HEK293 (cell line): Measurements from ENCODE around the gene PPP6R3.

Source experiments
- CTCF ChIA-PET: fragments of 350-600 bp; formaldehyde crosslinking; extraction: SDS; loops from one replicate; lab custom pipeline; 2021; ENCODE audit warnings: antibody characterized with exemption; lab: Yijun Ruan, JAX
- POLR2A ChIA-PET: fragments of 300-600 bp; formaldehyde crosslinking; extraction: SDS; loops from one replicate; lab custom pipeline; 2020; ENCODE audit warnings: antibody characterized with exemption, inconsistent platforms; lab: Yijun Ruan, JAX
- H3K27ac ChIP-seq: fragments of 200-500 bp; sonication (Bioruptor generic); 2 replicates; pipeline ENCODE4 v1.5.1; 2014; ENCODE audit warnings: low read depth, low read length, control low read depth, inconsistent platforms; ENCODE audit errors: extremely low read depth
- H3K36me3 ChIP-seq, 2 experiments: fragments of 200-500 bp in 1 of 2; sonication (Bioruptor generic) in 1 of 2; 1 replicate in 1 of 2; 2 replicates in 1 of 2; pipeline ENCODE4 v1.5.1; 2014 to 2017; ENCODE audit warnings: inconsistent platforms in 2 of 2, low read length in 2 of 2; ENCODE audit not compliant: control insufficient read depth in 2 of 2, insufficient read depth in 1 of 2
- H3K4me1 ChIP-seq: fragments of 200-500 bp; sonication (Bioruptor generic); 2 replicates; pipeline ENCODE4 v1.5.1; 2014; ENCODE audit warnings: mild to moderate bottlenecking, low read length, inconsistent platforms; ENCODE audit not compliant: control insufficient read depth, insufficient read depth
- H3K4me3 ChIP-seq: 2 replicates; pipeline ENCODE4 v1.5.1; 2011; ENCODE audit warnings: low read depth, mild to moderate bottlenecking, control low read depth, low read length, moderate library complexity
- H3K9me3 ChIP-seq: fragments of 200-500 bp; sonication (Bioruptor generic); 2 replicates; pipeline ENCODE4 v1.5.1; 2014; ENCODE audit warnings: low read depth, low read length, inconsistent platforms; ENCODE audit not compliant: control insufficient read depth, insufficient read depth
- AEBP2 ChIP-seq: fragments of 450-650 bp; formaldehyde crosslinking; IDR thresholded peaks from 2 replicates; pipeline ENCODE4 v1.5.1; 2016; ENCODE audit warnings: missing biosample characterization, missing genetic modification characterization, borderline replicate concordance
- ATF2 ChIP-seq: fragments of 450-650 bp; formaldehyde crosslinking; IDR thresholded peaks from 2 replicates; pipeline ENCODE4 v1.5.1; 2016; ENCODE audit warnings: missing biosample characterization, missing genetic modification characterization, low read depth
- KLF16 ChIP-seq: fragments of 450-650 bp; formaldehyde crosslinking; IDR thresholded peaks from 2 replicates; pipeline ENCODE4 v1.5.1; 2017; ENCODE audit warnings: missing biosample characterization, missing genetic modification characterization
- MEIS1 ChIP-seq: sonication (generic); formaldehyde crosslinking; IDR thresholded peaks from 2 replicates; pipeline ENCODE4 v1.8.1; 2022; ENCODE audit warnings: missing genetic modification reagents, mild to moderate bottlenecking, borderline replicate concordance
- PATZ1 ChIP-seq: fragments of 450-650 bp; formaldehyde crosslinking; IDR thresholded peaks from 2 replicates; pipeline ENCODE4 v1.5.1; 2016; ENCODE audit warnings: missing biosample characterization, missing genetic modification characterization
- PRDM1 ChIP-seq: fragments of 450-650 bp; formaldehyde crosslinking; IDR thresholded peaks from 2 replicates; pipeline ENCODE4; 2016; ENCODE audit warnings: missing biosample characterization, missing genetic modification characterization
- ZFHX2 ChIP-seq: fragments of 450-650 bp; formaldehyde crosslinking; conservative IDR thresholded peaks from 2 replicates; pipeline ENCODE4 v1.5.1; 2016; ENCODE audit warnings: missing biosample characterization, missing genetic modification characterization
- ZNF23 ChIP-seq: fragments of 450-650 bp; formaldehyde crosslinking; IDR thresholded peaks from 2 replicates; pipeline ENCODE4 v1.5.1; 2016; ENCODE audit warnings: missing biosample characterization, missing genetic modification characterization, borderline replicate concordance
- ZNF26 ChIP-seq: fragments of 450-650 bp; formaldehyde crosslinking; IDR thresholded peaks from 2 replicates; pipeline ENCODE4 v1.5.1; 2016; ENCODE audit warnings: missing biosample characterization, missing genetic modification characterization
- ZNF394 ChIP-seq: fragments of 450-650 bp; formaldehyde crosslinking; IDR thresholded peaks from 2 replicates; pipeline ENCODE4 v1.5.1; 2016; ENCODE audit warnings: missing biosample characterization, missing genetic modification characterization, mild to moderate bottlenecking, moderate library complexity, borderline replicate concordance
- ZNF510 ChIP-seq: fragments of 450-650 bp; formaldehyde crosslinking; IDR thresholded peaks from 2 replicates; pipeline ENCODE4 v1.5.1; 2018; ENCODE audit warnings: mild to moderate bottlenecking, missing genetic modification characterization, missing biosample characterization; ENCODE audit not compliant: insufficient replicate concordance
- ZNF580 ChIP-seq: fragments of 450-650 bp; formaldehyde crosslinking; IDR thresholded peaks from 2 replicates; pipeline ENCODE4 v1.5.1; 2016; ENCODE audit warnings: missing biosample characterization, missing genetic modification characterization
- ZNF658 ChIP-seq: fragments of 450-650 bp; formaldehyde crosslinking; IDR thresholded peaks from 2 replicates; pipeline ENCODE4; 2016; ENCODE audit warnings: missing biosample characterization, missing genetic modification characterization
- ZSCAN30 ChIP-seq: fragments of 450-650 bp; IDR thresholded peaks from 2 replicates; pipeline ENCODE4 v1.5.1; 2018; ENCODE audit warnings: missing biosample characterization, mild to moderate bottlenecking, missing genetic modification characterization, moderate library complexity
- ZXDB ChIP-seq: fragments of 450-650 bp; formaldehyde crosslinking; IDR thresholded peaks from 2 replicates; pipeline ENCODE4 v1.5.1; 2016; ENCODE audit warnings: missing biosample characterization, missing genetic modification characterization

The PPP6R3 gene

GRCh38 chr11:68581439-68581838, 120.9 kb downstream of the PPP6R3 start (continued):
- TF ChIP-seq ZNF26 (tag by site-specific recombination) (no peak), ZNF394 (tag by site-specific recombination) (no peak), ZNF580 (tag by site-specific recombination) (no peak), AEBP2 (tag by site-specific recombination) (no peak), ZNF658 (tag by site-specific recombination) (no peak)
- TF ChIP-seq, all 188 proteins: peak for 0

GRCh38 chr11:68581901-68582300, 121.3 kb downstream of the PPP6R3 start:
- TF ChIP-seq PRDM1 (tag by site-specific recombination) (no peak), MEIS1 (CRISPR knock-in tag) (no peak), KLF16 (tag by site-specific recombination) (no peak), ZNF510 (tag by site-specific recombination) (no peak)
- no peak overlapping the region for H3K27ac ChIP-seq
- ChIA-PET CTCF (interaction anchor here (0.5 to 4.7 kb wide), 4 partner anchors 11 to 54 kb away, joined by 3 to 39 read pairs (median 6); no protein-coding TSS in a partner anchor), POLR2A (no interaction called here)
- no peaks in the 10 kb centered on the region for H3K9me3 ChIP-seq
- H3K4me1 ChIP-seq = no peaks in the 10 kb centered on the region
- peaks cover 0 to 74% of the 10 kb centered on the region in 2 experiments; a peak in 2 of 3 replicates for H3K36me3 ChIP-seq
- no peak overlapping the region for H3K4me3 ChIP-seq

GRCh38 chr11:68582416-68583040, 122.0 kb downstream of the PPP6R3 start:
- Histone ChIP-seq H3K36me3 (peaks cover 0 to 72% of the 10 kb centered on the region in 2 experiments; a peak in 1 of 3 replicates), H3K4me1 (no peaks in the 10 kb centered on the region), H3K9me3 (no peaks in the 10 kb centered on the region), H3K27ac (no peak overlapping the region), H3K4me3 (no peak overlapping the region)
- no peak for TF ChIP-seq ZXDB (tag by site-specific recombination)
- no peak for TF ChIP-seq ZFHX2 (tag by site-specific recombination)
- CTCF ChIA-PET = interaction anchor here (0.5 to 4.7 kb wide), 6 partner anchors 12 to 54 kb away, joined by 3 to 39 read pairs (median 10); no protein-coding TSS in a partner anchor
- POLR2A ChIA-PET = no interaction called here

GRCh38 chr11:68583041-68583446, 122.5 kb downstream of the PPP6R3 start:
- H3K27ac ChIP-seq = no peak overlapping the region
- POLR2A ChIA-PET = no interaction called here
- H3K36me3 ChIP-seq = peaks cover 0 to 72% of the 10 kb centered on the region in 2 experiments; a peak in 2 of 3 replicates
- TF ChIP-seq ZNF23 (tag by site-specific recombination) = no peak
- TF ChIP-seq ATF2 = no peak
- no peak for TF ChIP-seq ZSCAN30
- no peak for TF ChIP-seq PATZ1 (tag by site-specific recombination)
- TF ChIP-seq, all 188 proteins: peak for 0
- Histone ChIP-seq H3K4me3 (no peak overlapping the region), H3K4me1 (no peaks in the 10 kb centered on the region), H3K9me3 (no peaks in the 10 kb centered on the region)
- CTCF ChIA-PET = interaction anchor here (0.5 to 4.7 kb wide), 10 partner anchors 12 to 627 kb away, joined by 3 to 39 read pairs (median 8); no protein-coding TSS in a partner anchor
